HL-60 (cell line): ENCODE results near the gene ETV3.

Experiments used
- CTCF ChIP-seq: IDR thresholded peaks from one replicate; pipeline ENCODE4 v1.5.1; 2011; ENCODE audit warnings: low read length, control low read depth, inconsistent platforms; ENCODE audit not compliant: insufficient read depth
- GABPA ChIP-seq: IDR thresholded peaks from 2 replicates; pipeline ENCODE4 v1.6.1; 2012; ENCODE audit warnings: low read depth
- REST ChIP-seq: IDR thresholded peaks from 2 replicates; pipeline ENCODE4 v1.6.1; 2012; ENCODE audit warnings: low read depth; ENCODE audit not compliant: insufficient replicate concordance
- SPI1 ChIP-seq: IDR thresholded peaks from 2 replicates; pipeline ENCODE4 v1.6.1; 2012; ENCODE audit warnings: low read depth, mild to moderate bottlenecking, borderline replicate concordance

- no peak for TF ChIP-seq CTCF
- TF ChIP-seq GABPA, result no peak
- no peak for TF ChIP-seq REST
- no peak for TF ChIP-seq SPI1
These were observed 46.4 kb downstream of the ETV3 start for GRCh38 chr1:157091668-157092273.
